GM18907 (cell line): ENCODE data around the gene TEDC2.
A peak's percentile ranks its signal among the peaks of the same experiment; 100 is the strongest.

Source experiments
- ATAC-seq: cut with Tn5 transposase; IDR thresholded peaks from one replicate; pipeline ENCODE4 v1.9.1; 2021; ENCODE audit warnings: mild to moderate bottlenecking, moderate library complexity; ENCODE audit not compliant: unreplicated experiment

The TEDC2 gene

GRCh38 chr16:2492292-2492691 lies 32.4 kb downstream of the TEDC2 start:
- no peak for ATAC-seq

DNA sequence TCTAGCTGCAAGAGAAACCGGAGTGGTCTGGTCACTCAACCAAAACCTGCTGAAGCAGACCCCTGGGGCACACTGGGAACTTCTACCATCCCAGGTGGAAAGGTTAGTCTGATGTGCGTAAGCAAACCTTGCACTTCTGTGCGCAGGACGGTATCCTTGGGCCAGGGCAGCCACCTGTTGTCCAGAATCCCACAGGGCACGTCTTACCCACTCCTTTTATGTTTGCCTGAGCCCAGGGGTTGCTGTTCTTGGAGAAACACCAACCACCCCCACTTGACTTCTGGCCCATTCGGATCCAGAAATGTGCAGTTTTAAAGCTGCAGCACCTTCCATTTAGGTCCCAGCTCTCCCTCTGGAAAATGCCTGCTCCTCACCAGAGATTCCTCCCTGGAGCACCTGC lies 33.7 kb downstream of the TEDC2 start:
- ATAC-seq: no peak

- ATAC-seq: no peak
Measured at GRCh38 chr16:2494616-2495015, 34.7 kb downstream of the TEDC2 start.

DNA sequence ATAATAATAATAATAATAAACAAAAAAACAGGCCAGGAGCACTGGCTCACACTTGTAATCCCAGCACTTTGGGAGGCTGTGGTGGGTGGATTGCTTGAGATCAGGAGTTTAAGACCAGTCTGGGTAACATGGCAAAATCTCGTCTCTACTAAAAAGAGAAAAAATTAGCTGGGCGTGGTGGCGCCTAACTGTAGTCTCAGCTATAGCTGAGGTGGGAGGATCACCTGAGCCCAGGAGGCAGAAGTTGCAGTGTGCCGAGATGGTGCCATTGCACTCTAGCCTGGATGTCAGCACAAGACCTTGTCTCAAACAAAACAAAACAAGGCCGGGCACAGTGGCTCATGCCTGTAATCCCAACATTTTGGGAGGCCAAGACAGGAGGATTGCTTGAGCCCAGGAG lies 35.1 kb downstream of the TEDC2 start:
- no peak for ATAC-seq

- no peak for ATAC-seq
Measured at GRCh38 chr16:2496223-2497115, 36.6 kb downstream of the TEDC2 start.

DNA sequence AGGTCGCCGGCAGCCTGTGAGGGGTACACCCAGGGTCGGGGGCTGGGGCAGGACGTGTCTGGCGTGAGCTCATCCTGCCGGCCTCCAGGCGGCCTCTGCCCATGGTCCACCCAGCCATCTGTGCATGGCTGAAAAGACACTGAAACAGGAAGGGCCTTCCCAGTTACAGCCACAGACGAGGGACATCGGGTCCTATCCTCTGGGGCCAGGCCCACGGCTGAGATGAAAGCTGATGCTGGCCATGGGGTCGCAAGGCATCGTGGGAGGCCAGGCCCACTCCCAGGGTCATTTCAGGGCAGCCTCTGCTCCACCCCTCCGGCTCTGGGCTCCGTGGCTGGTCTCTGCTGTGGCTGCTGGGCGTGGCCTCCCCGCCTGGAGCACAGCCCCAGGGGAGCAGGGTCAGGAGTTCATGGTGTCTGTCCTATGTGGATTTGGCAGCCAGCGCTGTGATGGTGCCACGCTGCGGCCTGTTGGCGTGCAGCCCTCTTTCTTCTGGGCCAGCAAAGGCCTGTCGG lies 37.3 kb downstream of the TEDC2 start:
- no peak for ATAC-seq

- no peak for ATAC-seq
Measured at GRCh38 chr16:2497695-2498484, 38.0 kb downstream of the TEDC2 start.

GRCh38 chr16:2498531-2499253 lies 38.8 kb downstream of the TEDC2 start:
- ATAC-seq: no peak

DNA sequence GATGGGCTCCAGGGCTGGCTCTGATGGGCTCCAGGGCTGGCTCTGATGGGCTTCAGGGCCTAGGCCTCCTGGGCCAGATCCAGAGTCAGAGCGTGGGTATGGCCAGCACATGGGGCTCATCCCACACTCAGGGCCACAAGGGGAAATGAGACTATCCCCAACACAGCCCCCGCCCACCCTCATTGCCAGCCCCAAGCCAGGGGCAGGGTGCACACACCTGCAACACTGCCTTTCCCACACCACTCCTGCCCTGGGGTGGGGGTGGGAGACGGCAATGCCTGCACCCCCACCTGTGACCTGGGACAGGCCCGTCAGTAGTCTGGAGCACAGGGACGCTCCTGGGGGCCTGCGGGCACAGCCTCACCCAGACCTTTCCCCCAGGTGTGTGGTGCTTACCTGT lies 39.5 kb downstream of the TEDC2 start:
- ATAC-seq: no peak

DNA sequence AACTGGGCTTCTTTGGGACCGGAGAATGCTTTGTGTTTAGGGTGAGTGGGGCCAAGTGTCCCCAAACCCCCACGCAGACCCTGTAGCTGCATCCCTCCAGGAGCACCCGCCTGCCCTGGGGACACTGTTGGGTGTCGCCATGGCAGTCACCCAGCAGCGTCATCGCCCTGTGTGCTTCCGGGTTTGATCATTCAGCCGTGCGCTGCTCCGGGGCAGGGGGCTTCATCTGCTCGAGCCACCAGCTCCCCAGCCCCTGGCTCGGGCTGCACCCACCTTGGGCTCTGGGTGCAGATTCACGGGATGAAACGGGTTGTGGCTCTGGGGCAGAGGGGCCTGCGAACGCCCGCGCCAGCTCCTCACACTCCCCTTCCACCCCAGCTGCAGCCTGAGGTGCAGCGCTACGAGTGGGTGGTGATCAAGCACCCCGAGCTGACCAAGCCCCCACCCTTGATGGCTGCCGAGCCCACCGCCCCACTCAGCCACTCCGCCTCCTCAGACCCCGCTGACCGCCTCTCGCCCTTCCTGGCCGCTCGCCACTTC lies 40.1 kb downstream of the TEDC2 start:
- ATAC-seq: no peak

DNA sequence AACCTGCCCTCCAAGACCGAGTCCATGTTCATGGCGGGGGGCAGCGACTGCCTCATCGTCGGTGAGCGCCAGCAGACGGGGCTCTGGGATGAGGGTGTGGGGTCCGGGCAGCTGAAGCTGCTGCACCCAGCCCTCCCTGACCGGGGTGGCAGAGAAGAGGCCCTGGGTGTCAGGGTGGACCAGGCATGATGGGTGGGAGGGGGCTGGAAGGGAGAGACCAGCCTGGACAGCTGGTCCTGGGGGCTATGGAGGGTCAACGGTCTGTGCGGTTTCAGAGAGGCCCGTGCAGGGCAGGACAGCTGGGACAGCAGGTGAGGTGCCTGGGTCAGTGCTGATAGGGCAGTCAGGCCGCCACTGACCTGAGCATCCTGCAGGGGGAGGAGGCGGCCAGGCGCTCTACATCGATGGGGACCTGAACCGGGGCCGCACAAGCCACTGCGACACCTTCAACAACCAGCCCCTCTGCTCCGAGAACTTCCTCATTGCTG lies 40.6 kb downstream of the TEDC2 start:
- no peak for ATAC-seq

DNA sequence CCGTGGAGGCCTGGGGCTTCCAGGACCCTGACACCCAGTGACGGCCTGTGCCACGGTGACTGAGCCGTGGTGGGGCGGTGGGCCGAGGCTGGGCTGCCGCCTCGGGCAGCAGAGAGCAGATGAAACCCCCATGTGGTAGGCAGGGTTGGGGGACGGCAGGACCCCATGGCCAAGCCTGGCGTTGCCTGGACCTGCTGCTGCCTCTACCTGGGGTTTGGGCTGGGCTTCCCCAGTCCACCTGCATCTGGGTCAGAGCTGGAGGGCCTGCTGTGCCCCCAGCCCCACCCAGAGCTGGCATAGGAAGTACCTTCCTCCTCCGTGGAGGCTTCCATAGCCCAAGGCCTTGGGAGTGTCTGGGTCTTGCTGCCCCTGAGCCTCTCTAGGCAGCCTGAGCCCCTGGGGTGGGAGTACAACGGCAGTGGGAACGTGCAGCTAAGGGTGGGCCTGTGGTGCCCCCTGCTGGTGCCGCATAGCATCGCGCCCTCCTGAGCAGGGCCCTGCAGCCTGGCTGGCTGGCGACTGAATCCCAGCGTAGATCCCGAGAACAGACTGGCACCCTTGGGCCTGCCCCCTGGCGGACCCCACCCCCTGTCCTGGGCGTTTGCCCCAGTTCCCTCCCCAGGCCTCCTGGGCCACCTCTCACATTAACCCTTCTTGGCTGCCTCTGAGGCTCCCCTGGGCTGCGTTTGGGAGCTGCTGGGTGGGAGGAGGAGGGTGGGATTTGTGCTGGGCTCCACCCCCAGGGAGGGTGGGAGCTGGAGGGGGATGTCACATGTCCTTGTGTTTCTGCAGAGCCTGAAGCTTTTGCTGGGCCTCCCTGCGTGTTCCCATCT lies 41.2 kb downstream of the TEDC2 start:
- peak; percentile 52 for ATAC-seq

GRCh38 chr16:2501946-2502895 lies 42.3 kb downstream of the TEDC2 start:
- ATAC-seq: no peak

GRCh38 chr16:2505695-2506094 lies 45.8 kb downstream of the TEDC2 start:
- no peak for ATAC-seq

GRCh38 chr16:2507052-2507659 lies 47.2 kb downstream of the TEDC2 start:
- ATAC-seq: peak; percentile 50

GRCh38 chr16:2507665-2508064 lies 47.8 kb downstream of the TEDC2 start:
- ATAC-seq: peak; percentile 20

- no peak for ATAC-seq
Measured at GRCh38 chr16:2508722-2509400, 49.0 kb downstream of the TEDC2 start.
